HL-60/S4 treated with phorbol 12-myristate 13-acetate at 8.2 ng/mL for 4 days and 3 days (cell line): ENCODE measurements around the gene BANF1.

Source experiments
- in situ Hi-C: fragments of 300-500 bp; cut with MboI; formaldehyde crosslinking; loops from 2 replicates; pipeline ENCODE4 v1.15.0; 2022; ENCODE audit warnings: low sequenced_read_pairs

Gene BANF1

GRCh38 chr11:66001942-66002647, at the start of gene BANF1, which contains the start of gene EIF1AD:
Gene BANF1, plus strand, starts transcription at chr11:66002503. Its CDS starts 748 bp downstream, at chr11:66003251.
Gene EIF1AD, minus strand, starts transcription at chr11:66002157. Its CDS starts 1,768 bp downstream, at chr11:66000389.
- in situ Hi-C loops, result no loop called here

GRCh38 chr11:65953471-65953870, 48.8 kb upstream of the BANF1 start:
- in situ Hi-C loops, result no loop called here

GRCh38 chr11:65954771-65955170, 47.5 kb upstream of the BANF1 start:
- in situ Hi-C loops, result no loop called here

GRCh38 chr11:65958291-65958690, 44.0 kb upstream of the BANF1 start:
- in situ Hi-C loops, result no loop called here

- in situ Hi-C loops, result no loop called here
These were observed 43.4 kb upstream of the BANF1 start for GRCh38 chr11:65958774-65959420.

GRCh38 chr11:65960824-65961266, 41.5 kb upstream of the BANF1 start:
- in situ Hi-C loops, result no loop called here

- in situ Hi-C loops, result no loop called here
These were observed 40.8 kb upstream of the BANF1 start, which contains the start of gene SART1 for GRCh38 chr11:65961267-65962140. Gene SART1, plus strand, starts transcription at chr11:65961734. Its CDS starts 47 bp downstream, at chr11:65961781.

- in situ Hi-C loops, result no loop called here
These were observed 40.1 kb upstream of the BANF1 start for GRCh38 chr11:65962141-65962564.

- in situ Hi-C loops, result no loop called here
These were observed 37.4 kb upstream of the BANF1 start for GRCh38 chr11:65964906-65965305.

GRCh38 chr11:65965986-65966762, 36.1 kb upstream of the BANF1 start:
- in situ Hi-C loops, result no loop called here

- in situ Hi-C loops, result no loop called here
These were observed 34.9 kb upstream of the BANF1 start for GRCh38 chr11:65967329-65967934.

- in situ Hi-C loops, result no loop called here
These were observed 33.5 kb upstream of the BANF1 start for GRCh38 chr11:65968600-65969482.

- in situ Hi-C loops, result no loop called here
These were observed 30.2 kb upstream of the BANF1 start for GRCh38 chr11:65972116-65972515.

- in situ Hi-C loops, result no loop called here
These were observed 28.7 kb upstream of the BANF1 start for GRCh38 chr11:65973439-65974110.

GRCh38 chr11:65975771-65976170, 26.5 kb upstream of the BANF1 start:
- in situ Hi-C loops, result loop anchor here (25.0 kb wide), 2 partner anchors 88 to 263 kb away; partner anchors contain the start of genes CCDC85B, CTSW, FIBP and KAT5

GRCh38 chr11:65976216-65977176, 25.8 kb upstream of the BANF1 start:
- in situ Hi-C loops, result loop anchor here (25.0 kb wide), 2 partner anchors 89 to 264 kb away; partner anchors contain the start of genes CCDC85B, CTSW, FIBP and KAT5
